Measurements from ENCODE around the gene STX2.

GRCh38 chr12:130826151-130826801, 12.8 kb downstream of the STX2 start:
- TF ChIP-seq, protein P1, sequence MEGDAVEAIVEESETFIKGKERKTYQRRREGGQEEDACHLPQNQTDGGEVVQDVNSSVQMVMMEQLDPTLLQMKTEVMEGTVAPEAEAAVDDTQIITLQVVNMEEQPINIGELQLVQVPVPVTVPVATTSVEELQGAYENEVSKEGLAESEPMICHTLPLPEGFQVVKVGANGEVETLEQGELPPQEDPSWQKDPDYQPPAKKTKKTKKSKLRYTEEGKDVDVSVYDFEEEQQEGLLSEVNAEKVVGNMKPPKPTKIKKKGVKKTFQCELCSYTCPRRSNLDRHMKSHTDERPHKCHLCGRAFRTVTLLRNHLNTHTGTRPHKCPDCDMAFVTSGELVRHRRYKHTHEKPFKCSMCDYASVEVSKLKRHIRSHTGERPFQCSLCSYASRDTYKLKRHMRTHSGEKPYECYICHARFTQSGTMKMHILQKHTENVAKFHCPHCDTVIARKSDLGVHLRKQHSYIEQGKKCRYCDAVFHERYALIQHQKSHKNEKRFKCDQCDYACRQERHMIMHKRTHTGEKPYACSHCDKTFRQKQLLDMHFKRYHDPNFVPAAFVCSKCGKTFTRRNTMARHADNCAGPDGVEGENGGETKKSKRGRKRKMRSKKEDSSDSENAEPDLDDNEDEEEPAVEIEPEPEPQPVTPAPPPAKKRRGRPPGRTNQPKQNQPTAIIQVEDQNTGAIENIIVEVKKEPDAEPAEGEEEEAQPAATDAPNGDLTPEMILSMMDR (IDR thresholded peaks at IDR 0.05; ENCODE audit: poor library complexity, severe bottlenecking), result peak; percentile 49
- TF ChIP-seq, protein P2, sequence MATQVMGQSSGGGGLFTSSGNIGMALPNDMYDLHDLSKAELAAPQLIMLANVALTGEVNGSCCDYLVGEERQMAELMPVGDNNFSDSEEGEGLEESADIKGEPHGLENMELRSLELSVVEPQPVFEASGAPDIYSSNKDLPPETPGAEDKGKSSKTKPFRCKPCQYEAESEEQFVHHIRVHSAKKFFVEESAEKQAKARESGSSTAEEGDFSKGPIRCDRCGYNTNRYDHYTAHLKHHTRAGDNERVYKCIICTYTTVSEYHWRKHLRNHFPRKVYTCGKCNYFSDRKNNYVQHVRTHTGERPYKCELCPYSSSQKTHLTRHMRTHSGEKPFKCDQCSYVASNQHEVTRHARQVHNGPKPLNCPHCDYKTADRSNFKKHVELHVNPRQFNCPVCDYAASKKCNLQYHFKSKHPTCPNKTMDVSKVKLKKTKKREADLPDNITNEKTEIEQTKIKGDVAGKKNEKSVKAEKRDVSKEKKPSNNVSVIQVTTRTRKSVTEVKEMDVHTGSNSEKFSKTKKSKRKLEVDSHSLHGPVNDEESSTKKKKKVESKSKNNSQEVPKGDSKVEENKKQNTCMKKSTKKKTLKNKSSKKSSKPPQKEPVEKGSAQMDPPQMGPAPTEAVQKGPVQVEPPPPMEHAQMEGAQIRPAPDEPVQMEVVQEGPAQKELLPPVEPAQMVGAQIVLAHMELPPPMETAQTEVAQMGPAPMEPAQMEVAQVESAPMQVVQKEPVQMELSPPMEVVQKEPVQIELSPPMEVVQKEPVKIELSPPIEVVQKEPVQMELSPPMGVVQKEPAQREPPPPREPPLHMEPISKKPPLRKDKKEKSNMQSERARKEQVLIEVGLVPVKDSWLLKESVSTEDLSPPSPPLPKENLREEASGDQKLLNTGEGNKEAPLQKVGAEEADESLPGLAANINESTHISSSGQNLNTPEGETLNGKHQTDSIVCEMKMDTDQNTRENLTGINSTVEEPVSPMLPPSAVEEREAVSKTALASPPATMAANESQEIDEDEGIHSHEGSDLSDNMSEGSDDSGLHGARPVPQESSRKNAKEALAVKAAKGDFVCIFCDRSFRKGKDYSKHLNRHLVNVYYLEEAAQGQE (IDR thresholded peaks at IDR 0.05; ENCODE audit: borderline replicate concordance), result no peak
- TF ChIP-seq EP300 (conservative IDR thresholded peaks at IDR 0.05; ENCODE audit: poor library complexity, severe bottlenecking), result no peak
